ENCODE results near the gene PLAU. TPM values are rescaled to one million over a fixed set of nuclear protein-coding genes. Genes with fewer than 3 reads are reported as not detected.
"Not testable (repeated sequence)": the region's sequence is repeated elsewhere in the genome, so short reads cannot be mapped to it uniquely, and the experiment has no call there.

Gene PLAU
- polyA plus RNA-seq, 5 donors: 1.3 to 3.2 (median 1.8) TPM

GRCh38 chr10:73950155-73950948, 39.4 kb downstream of the PLAU start:
- no peak for DNase-seq

GRCh38 chr10:73953665-73954064, 42.7 kb downstream of the PLAU start:
- DNase-seq: no peak

- DNase-seq: no peak
Measured at GRCh38 chr10:73954737-73955136, 43.8 kb downstream of the PLAU start.

GRCh38 chr10:73955719-73956118, 44.8 kb downstream of the PLAU start:
- no peak for DNase-seq

GRCh38 chr10:73956476-73957359, 45.8 kb downstream of the PLAU start:
- no peak for DNase-seq

GRCh38 chr10:73959484-73960243, 48.7 kb downstream of the PLAU start:
- DNase-seq: no peak

GRCh38 chr10:73962386-73962785, 51.5 kb downstream of the PLAU start:
- DNase-seq: no peak

GRCh38 chr10:73963533-73963932, 52.6 kb downstream of the PLAU start:
- DNase-seq: not testable (repeated sequence)

GRCh38 chr10:73964743-73965142, 53.8 kb downstream of the PLAU start:
- DNase-seq: no peak

GRCh38 chr10:73965267-73965889, 54.4 kb downstream of the PLAU start:
- DNase-seq: not testable (repeated sequence)

- DNase-seq: peak; percentile 75 to 76
Measured at GRCh38 chr10:73965890-73966768, 55.2 kb downstream of the PLAU start.

GRCh38 chr10:73967022-73967429, 56.1 kb downstream of the PLAU start:
- no peak for DNase-seq

Other genes starting within 250 kb of the PLAU start
- gene AGAP5, start 213.0 kb upstream of the PLAU start, polyA plus RNA-seq (ENCODE audit: insufficient read depth in 1 of 5, insufficient read length in 5 of 5, low replicate concordance in 1 of 5): 10 to 100 TPM; 19.5 to 28.3 (median 26.2) TPM
- 10 to 100 TPM; 57.7 to 69.1 (median 62.5) TPM for gene SEC24C, start 166.8 kb upstream of the PLAU start, polyA plus RNA-seq (ENCODE audit: insufficient read depth in 1 of 5, insufficient read length in 5 of 5, low replicate concordance in 1 of 5)
- gene CHCHD1, start 129.1 kb upstream of the PLAU start, polyA plus RNA-seq (ENCODE audit: insufficient read depth in 1 of 5, insufficient read length in 5 of 5, low replicate concordance in 1 of 5): 10 to 100 TPM; 34.7 to 48.8 (median 39.8) TPM
- 100 to 1,000 TPM in 2 of 5 donors, 10 to 100 TPM in 3; 80.0 to 103 (median 96.9) TPM for gene ZSWIM8, start 125.5 kb upstream of the PLAU start, polyA plus RNA-seq (ENCODE audit: insufficient read depth in 1 of 5, insufficient read length in 5 of 5, low replicate concordance in 1 of 5)
- 10 to 100 TPM; 30.7 to 41.8 (median 34.1) TPM for gene NDST2, start 99.5 kb upstream of the PLAU start, polyA plus RNA-seq (ENCODE audit: insufficient read depth in 1 of 5, insufficient read length in 5 of 5, low replicate concordance in 1 of 5)
- gene CAMK2G, start 36.6 kb upstream of the PLAU start, polyA plus RNA-seq (ENCODE audit: insufficient read depth in 1 of 5, insufficient read length in 5 of 5, low replicate concordance in 1 of 5): 10 to 100 TPM; 30.7 to 41.4 (median 34.7) TPM
- 100 to 1,000 TPM in 1 of 5 donors, 10 to 100 TPM in 4; 80.0 to 101 (median 96.6) TPM for gene VCL, start 87.0 kb downstream of the PLAU start, polyA plus RNA-seq (ENCODE audit: insufficient read depth in 1 of 5, insufficient read length in 5 of 5, low replicate concordance in 1 of 5)
- 10 to 100 TPM; 40.5 to 56.2 (median 54.9) TPM for gene AP3M1, start 239.7 kb downstream of the PLAU start, polyA plus RNA-seq (ENCODE audit: insufficient read depth in 1 of 5, insufficient read length in 5 of 5, low replicate concordance in 1 of 5)
- gene ADK, start 240.1 kb downstream of the PLAU start, polyA plus RNA-seq (ENCODE audit: insufficient read depth in 1 of 5, insufficient read length in 5 of 5, low replicate concordance in 1 of 5): 10 to 100 TPM; 44.0 to 74.0 (median 58.8) TPM

Measured in right lung (tissue), 5 donors.